ENCODE measurements around the gene PIGL. TPM values are rescaled to one million over a fixed set of nuclear protein-coding genes. Genes with fewer than 3 reads are reported as not detected.
A peak's percentile ranks its signal among the peaks of the same experiment; 100 is the strongest.
"Not testable (repeated sequence)": the region's sequence is repeated elsewhere in the genome, so short reads cannot be mapped to it uniquely, and the experiment has no call there.

Gene PIGL
- total RNA-seq, 2 experiments from 2014 or later = 33.4 to 33.6 TPM

DNA sequence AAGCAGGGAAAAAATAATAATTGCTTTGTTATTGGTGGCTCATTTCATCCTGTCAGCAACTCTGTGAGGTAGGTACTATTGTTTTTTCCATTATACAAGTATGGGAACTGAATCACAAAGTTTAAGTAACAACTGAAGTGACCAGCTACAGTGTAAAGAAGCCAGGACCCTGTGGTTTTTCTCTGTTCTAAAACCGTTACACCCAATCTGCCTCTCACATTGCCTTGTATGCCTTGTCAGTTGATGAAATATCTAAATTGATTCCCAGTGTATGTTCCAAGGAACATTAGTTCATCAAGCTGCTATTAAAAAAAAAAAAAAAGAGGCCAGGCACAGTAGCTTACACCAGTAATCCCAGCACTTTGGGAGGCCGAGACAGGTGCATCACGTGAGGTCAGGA, 5.4 kb downstream of the PIGL start:
- Mint-ChIP-seq H3K27me3 (no peaks in the 10 kb centered on the region), H3K4me1 (peaks cover 17% of the 10 kb centered on the region), H3K36me3 (ENCODE audit: low read depth) (peaks cover 14% of the 10 kb centered on the region), H3K27ac (no peak overlapping the region), H3K4me3 (no peak overlapping the region), H3K9me3 (ENCODE audit: low read depth) (no peaks in the 10 kb centered on the region)
- ATAC-seq (no peak), DNase-seq (no peak)
- ChIA-PET POLR2A (no interaction called here), CTCF (interaction anchor here (0.8 to 1.1 kb wide), 2 partner anchors 64 to 699 kb away, joined by 3 read pairs; no protein-coding TSS in a partner anchor)
- intact Hi-C loops (cut with DNase I, micrococcal nuclease) = no loop called here

GRCh38 chr17:16229912-16230561, 13.0 kb downstream of the PIGL start:
- ATAC-seq = peak; percentile 27
- Mint-ChIP-seq H3K4me1 (peaks cover 28% of the 10 kb centered on the region), H3K36me3 (ENCODE audit: low read depth) (peaks cover 20% of the 10 kb centered on the region), H3K4me3 (peak overlapping the region; percentile 35), H3K27ac (peak overlapping the region; percentile 86)
- not testable (repeated sequence) for H3K9me3 Mint-ChIP-seq (ENCODE audit: low read depth); H3K27me3 Mint-ChIP-seq
- DNase-seq = peak; percentile 11
- intact Hi-C loops (cut with DNase I, micrococcal nuclease) = loop anchor here (1.0 kb wide), 5 partner anchors 13 to 208 kb away; partner anchors contain the start of gene PIGL (in 2 of the 2)
- POLR2A ChIA-PET = interaction anchor here (0.5 kb wide), 1 partner anchor 52 kb away, joined by 3 read pairs; no protein-coding TSS in a partner anchor
- CTCF ChIA-PET = interaction anchor here (0.6 to 0.9 kb wide), 4 partner anchors 17 to 291 kb away, joined by 3 to 6 read pairs (median 4); no protein-coding TSS in a partner anchor

DNA sequence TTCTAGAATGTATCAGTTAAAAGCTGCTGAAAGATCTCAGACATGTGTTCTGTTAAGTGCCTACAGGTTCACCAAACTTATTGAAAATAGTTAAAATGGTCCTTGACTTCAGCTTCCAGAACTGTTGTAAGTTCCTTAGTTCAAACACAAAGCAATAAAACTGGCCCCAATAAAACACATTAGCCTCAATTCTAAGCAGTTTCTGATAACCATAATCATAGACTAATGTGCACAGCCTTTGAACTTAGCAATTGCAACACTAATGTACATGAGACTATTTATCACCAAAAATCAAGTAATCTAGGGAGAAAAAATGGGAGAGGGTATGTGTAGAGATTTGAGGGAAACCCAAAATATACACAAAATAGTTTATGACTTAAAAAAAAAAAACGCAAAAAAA, 15.4 kb downstream of the PIGL start:
- H3K36me3 Mint-ChIP-seq (ENCODE audit: low read depth) = peaks cover 21% of the 10 kb centered on the region
- ChIA-PET CTCF (interaction anchor here (0.6 kb wide), 1 partner anchor 196 kb away, joined by 3 read pairs; no protein-coding TSS in a partner anchor), POLR2A (no interaction called here)
- H3K27ac Mint-ChIP-seq = no peak overlapping the region
- intact Hi-C loops (cut with DNase I, micrococcal nuclease) = no loop called here
- H3K27me3 Mint-ChIP-seq = no peaks in the 10 kb centered on the region
- no peak for DNase-seq
- H3K4me3 Mint-ChIP-seq = no peak overlapping the region
- no peak for ATAC-seq
- no peaks in the 10 kb centered on the region for H3K9me3 Mint-ChIP-seq (ENCODE audit: low read depth)
- peaks cover 22% of the 10 kb centered on the region for H3K4me1 Mint-ChIP-seq

DNA sequence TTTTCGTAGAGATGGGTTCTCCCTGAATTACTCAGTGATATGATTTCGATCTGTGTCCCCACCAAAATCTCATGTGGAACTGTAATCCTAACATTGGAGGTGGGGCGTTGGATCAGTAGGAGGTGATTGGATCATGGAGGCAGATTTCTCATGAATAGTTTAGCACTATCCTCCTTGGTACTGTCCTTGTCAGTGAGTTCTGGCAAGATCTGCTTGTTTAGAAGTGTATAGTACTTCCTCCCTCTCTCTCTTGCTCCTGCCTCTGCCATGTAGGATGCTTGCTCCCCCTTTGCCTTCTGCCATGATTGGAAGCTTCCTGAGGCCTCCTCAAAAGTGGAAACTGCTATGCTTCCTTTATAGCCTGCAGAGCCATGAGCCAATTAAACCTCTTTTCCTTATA, 22.9 kb downstream of the PIGL start:
- H3K4me3 Mint-ChIP-seq = no peak overlapping the region
- peaks cover 17% of the 10 kb centered on the region for H3K36me3 Mint-ChIP-seq (ENCODE audit: low read depth)
- ChIA-PET POLR2A (no interaction called here), CTCF (no interaction called here)
- no peaks in the 10 kb centered on the region for H3K9me3 Mint-ChIP-seq (ENCODE audit: low read depth)
- peaks cover 14% of the 10 kb centered on the region for H3K4me1 Mint-ChIP-seq
- H3K27me3 Mint-ChIP-seq = no peaks in the 10 kb centered on the region
- DNase-seq = no peak
- no peak for ATAC-seq
- no peak overlapping the region for H3K27ac Mint-ChIP-seq
- intact Hi-C loops (cut with DNase I, micrococcal nuclease) = loop anchor here in 1 of 2 experiments (10.0 kb wide), 1 partner anchor 55 kb away; no protein-coding TSS in a partner anchor

- H3K27ac Mint-ChIP-seq = no peak overlapping the region
- POLR2A ChIA-PET = interaction anchor here (0.6 to 0.7 kb wide), 2 partner anchors 27 to 342 kb away, joined by 3 to 6 read pairs; no protein-coding TSS in a partner anchor
- CTCF ChIA-PET = interaction anchor here (0.7 kb wide), 1 partner anchor 245 kb away, joined by 3 read pairs; no protein-coding TSS in a partner anchor
- no peak for DNase-seq
- H3K9me3 Mint-ChIP-seq (ENCODE audit: low read depth) = no peaks in the 10 kb centered on the region
- no peaks in the 10 kb centered on the region for H3K27me3 Mint-ChIP-seq
- H3K36me3 Mint-ChIP-seq (ENCODE audit: low read depth) = peaks cover 11% of the 10 kb centered on the region
- H3K4me1 Mint-ChIP-seq = peaks cover 14% of the 10 kb centered on the region
- no peak overlapping the region for H3K4me3 Mint-ChIP-seq
- intact Hi-C loops (cut with DNase I, micrococcal nuclease) = loop anchor here in 1 of 2 experiments (10.0 kb wide), 1 partner anchor 57 kb away; no protein-coding TSS in a partner anchor
- no peak for ATAC-seq
Observed at GRCh38 chr17:16241906-16242399, 24.9 kb downstream of the PIGL start.

- H3K27me3 Mint-ChIP-seq = no peaks in the 10 kb centered on the region
- peaks cover 14% of the 10 kb centered on the region for H3K4me1 Mint-ChIP-seq
- H3K36me3 Mint-ChIP-seq (ENCODE audit: low read depth) = peaks cover 18% of the 10 kb centered on the region
- no peak overlapping the region for H3K4me3 Mint-ChIP-seq
- H3K27ac Mint-ChIP-seq = no peak overlapping the region
- no peaks in the 10 kb centered on the region for H3K9me3 Mint-ChIP-seq (ENCODE audit: low read depth)
- ChIA-PET POLR2A (no interaction called here), CTCF (no interaction called here)
- ATAC-seq (no peak), DNase-seq (no peak)
- intact Hi-C loops (cut with DNase I, micrococcal nuclease) = loop anchor here in 1 of 2 experiments (10.0 kb wide), 1 partner anchor 59 kb away; no protein-coding TSS in a partner anchor
Observed at GRCh38 chr17:16243385-16243784, 26.4 kb downstream of the PIGL start.

DNA sequence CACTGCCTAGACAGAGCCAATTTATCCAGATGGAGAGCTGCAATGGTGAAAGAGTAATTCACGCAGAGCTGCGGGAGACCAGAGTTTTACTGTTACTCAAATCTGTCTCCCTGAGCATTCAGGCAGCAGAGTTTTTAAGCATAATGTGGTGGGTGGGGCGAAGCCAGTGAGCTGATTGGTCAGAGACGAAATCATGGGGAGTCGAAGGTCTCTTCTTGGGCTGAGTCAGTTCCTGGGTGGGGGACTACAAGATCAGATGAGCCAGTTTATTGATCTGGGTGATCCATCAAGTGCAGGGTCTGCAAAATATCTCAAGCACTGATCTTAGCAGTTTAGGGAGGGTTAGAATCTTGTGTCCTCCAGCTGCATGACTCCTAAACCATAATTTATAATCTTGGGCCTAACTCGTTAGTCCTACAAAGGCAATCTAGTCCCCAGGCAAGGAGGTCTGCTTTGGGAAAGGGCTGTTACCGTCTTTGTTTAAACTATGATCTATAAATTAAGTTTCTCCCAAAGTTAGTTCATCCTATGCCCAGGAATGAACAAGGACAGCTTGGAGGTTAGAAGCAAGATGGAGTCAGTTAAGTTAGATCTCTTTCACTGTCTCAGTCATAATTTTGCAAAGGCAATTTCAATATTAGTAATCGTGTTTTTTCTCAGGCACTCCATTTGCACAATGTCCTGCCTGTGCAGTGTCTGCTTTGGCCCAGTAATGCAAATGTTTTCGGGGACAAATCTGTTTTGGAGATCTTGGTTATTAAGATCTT, 27.0 kb downstream of the PIGL start:
- POLR2A ChIA-PET = interaction anchor here (0.6 kb wide), 1 partner anchor 200 kb away, joined by 4 read pairs; no protein-coding TSS in a partner anchor
- peak; percentile 66 for ATAC-seq
- intact Hi-C loops (cut with DNase I, micrococcal nuclease) = loop anchor here in 1 of 2 experiments (10.0 kb wide), 1 partner anchor 59 kb away; no protein-coding TSS in a partner anchor

DNA sequence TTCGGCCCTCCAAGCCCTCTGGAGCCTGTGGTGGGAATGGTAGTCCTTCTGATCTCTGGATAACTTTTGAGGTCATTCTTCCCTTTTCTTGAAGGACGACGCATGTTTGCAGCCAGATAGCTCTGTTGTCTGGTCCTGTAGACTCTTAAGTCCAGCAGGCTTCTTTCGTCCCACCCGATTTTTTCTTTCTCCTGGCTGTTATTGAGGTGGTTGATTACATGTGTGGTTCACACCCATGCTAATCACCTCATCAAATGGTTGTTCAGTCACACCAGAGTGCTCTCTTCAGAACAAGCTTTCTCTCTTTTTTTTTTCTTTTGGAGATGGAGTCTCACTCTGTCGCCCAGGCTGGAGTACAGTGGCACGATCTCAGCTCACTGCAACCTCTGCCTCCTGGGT, 30.6 kb downstream of the PIGL start:
- no peak overlapping the region for H3K4me3 Mint-ChIP-seq

More for the DNA sequence above, 27.0 kb downstream of the PIGL start:
- Mint-ChIP-seq H3K27me3 (no peaks in the 10 kb centered on the region), H3K4me1 (peaks cover 14% of the 10 kb centered on the region), H3K27ac (no peak overlapping the region), H3K36me3 (ENCODE audit: low read depth) (peaks cover 19% of the 10 kb centered on the region), H3K9me3 (ENCODE audit: low read depth) (no peaks in the 10 kb centered on the region), H3K4me3 (no peak overlapping the region)
- DNase-seq = peak; percentile 42
- CTCF ChIA-PET = no interaction called here

GRCh38 chr17:16250635-16251034, 33.6 kb downstream of the PIGL start:
- intact Hi-C loops (cut with DNase I, micrococcal nuclease) = no loop called here

More for the DNA sequence above, 30.6 kb downstream of the PIGL start:
- peaks cover 19% of the 10 kb centered on the region for H3K36me3 Mint-ChIP-seq (ENCODE audit: low read depth)
- intact Hi-C loops (cut with DNase I, micrococcal nuclease) = loop anchor here in 1 of 2 experiments (10.0 kb wide), 1 partner anchor 63 kb away; no protein-coding TSS in a partner anchor
- H3K9me3 Mint-ChIP-seq (ENCODE audit: low read depth) = no peaks in the 10 kb centered on the region
- H3K4me1 Mint-ChIP-seq = peaks cover 23% of the 10 kb centered on the region
- ATAC-seq = no peak
- H3K27me3 Mint-ChIP-seq = no peaks in the 10 kb centered on the region
- CTCF ChIA-PET = interaction anchor here (0.6 kb wide), 1 partner anchor 17 kb away, joined by 3 read pairs; no protein-coding TSS in a partner anchor
- H3K27ac Mint-ChIP-seq = no peak overlapping the region
- POLR2A ChIA-PET = no interaction called here
- no peak for DNase-seq

DNA sequence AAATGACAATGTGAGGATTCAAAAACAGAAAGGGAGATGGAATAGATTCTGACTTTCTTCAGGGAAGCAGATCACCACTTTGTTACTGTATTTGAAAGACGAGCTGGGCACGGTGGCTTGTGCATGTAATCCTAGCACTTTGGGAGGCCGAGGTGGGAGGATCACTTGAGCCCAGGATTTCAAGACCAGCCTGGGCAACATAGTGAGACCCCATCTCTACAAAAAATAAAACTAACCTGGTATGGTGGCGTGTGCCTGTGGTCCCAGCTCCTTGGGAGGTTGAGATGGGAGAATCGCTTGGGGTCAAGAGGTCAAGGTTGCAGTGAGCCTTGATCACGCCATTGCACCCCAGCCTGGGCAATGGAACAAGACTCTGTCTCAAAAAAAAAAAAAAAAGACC, 34.0 kb downstream of the PIGL start:
- intact Hi-C loops (cut with DNase I, micrococcal nuclease) = no loop called here
- H3K4me3 Mint-ChIP-seq = no peak overlapping the region
- H3K9me3 Mint-ChIP-seq (ENCODE audit: low read depth) = no peaks in the 10 kb centered on the region
- no peaks in the 10 kb centered on the region for H3K27me3 Mint-ChIP-seq
- CTCF ChIA-PET = interaction anchor here (0.6 to 1.3 kb wide), 3 partner anchors 35 to 226 kb away, joined by 3 read pairs; no protein-coding TSS in a partner anchor
- ATAC-seq (no peak), DNase-seq (no peak)
- H3K27ac Mint-ChIP-seq = peak overlapping the region; percentile 40
- H3K36me3 Mint-ChIP-seq (ENCODE audit: low read depth) = peaks cover 22% of the 10 kb centered on the region
- peaks cover 14% of the 10 kb centered on the region for H3K4me1 Mint-ChIP-seq
- POLR2A ChIA-PET = interaction anchor here (0.6 kb wide), 1 partner anchor 42 kb away, joined by 4 read pairs; no protein-coding TSS in a partner anchor

More at GRCh38 chr17:16250635-16251034, 33.6 kb downstream of the PIGL start:
- no peaks in the 10 kb centered on the region for H3K9me3 Mint-ChIP-seq (ENCODE audit: low read depth)
- ATAC-seq (peak; percentile 64), DNase-seq (no peak)
- no peaks in the 10 kb centered on the region for H3K27me3 Mint-ChIP-seq
- peaks cover 20% of the 10 kb centered on the region for H3K36me3 Mint-ChIP-seq (ENCODE audit: low read depth)
- ChIA-PET POLR2A (no interaction called here), CTCF (interaction anchor here (1.3 kb wide), 1 partner anchor 35 kb away, joined by 3 read pairs; no protein-coding TSS in a partner anchor)
- H3K4me3 Mint-ChIP-seq = no peak overlapping the region
- H3K27ac Mint-ChIP-seq = peak overlapping the region; percentile 40
- peaks cover 14% of the 10 kb centered on the region for H3K4me1 Mint-ChIP-seq

DNA sequence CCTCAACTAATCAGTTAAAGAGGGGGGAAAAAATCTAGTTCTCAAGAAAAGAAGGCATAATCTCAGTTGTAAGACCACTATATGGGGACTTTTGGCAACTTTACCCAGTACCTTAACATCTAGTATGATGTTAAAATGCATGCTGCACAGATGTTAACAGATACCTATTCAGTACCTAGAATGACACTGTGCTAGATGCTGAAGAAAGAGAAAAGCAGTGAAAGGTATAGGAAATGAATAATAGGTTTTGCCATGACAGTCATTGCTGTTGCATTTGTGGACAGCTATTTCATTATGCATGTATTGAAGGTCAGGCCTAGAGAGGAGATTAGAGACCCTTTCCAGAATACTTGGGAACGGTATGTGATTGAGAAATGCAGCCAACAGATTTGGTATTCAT, 34.5 kb downstream of the PIGL start:
- ChIA-PET CTCF (interaction anchor here (0.6 to 1.3 kb wide), 3 partner anchors 34 to 225 kb away, joined by 3 read pairs; no protein-coding TSS in a partner anchor), POLR2A (interaction anchor here (0.6 kb wide), 1 partner anchor 42 kb away, joined by 4 read pairs; no protein-coding TSS in a partner anchor)
- peaks cover 14% of the 10 kb centered on the region for H3K4me1 Mint-ChIP-seq

More for the DNA sequence above, 34.5 kb downstream of the PIGL start:
- no peak overlapping the region for H3K27ac Mint-ChIP-seq
- intact Hi-C loops (cut with DNase I, micrococcal nuclease) = no loop called here
- no peaks in the 10 kb centered on the region for H3K9me3 Mint-ChIP-seq (ENCODE audit: low read depth)
- ATAC-seq = peak; percentile 30
- H3K36me3 Mint-ChIP-seq (ENCODE audit: low read depth) = peaks cover 22% of the 10 kb centered on the region
- DNase-seq = no peak
- H3K4me3 Mint-ChIP-seq = no peak overlapping the region
- H3K27me3 Mint-ChIP-seq = no peaks in the 10 kb centered on the region

Data from activated CD4-positive, alpha-beta T cell treated with anti-CD3 and anti-CD28 coated beads for 36 hours (primary cell).